A673 (cell line): ENCODE measurements around the gene DCAF8L2.

Experiments used
- CTCF ChIP-seq: fragments of 300-800, 200-600 bp; sonication (generic); conservative IDR thresholded peaks from 2 replicates; pipeline ENCODE4 v1.5.1; 2017; ENCODE audit warnings: low read depth, mild to moderate bottlenecking, antibody characterized with exemption, low read length, moderate library complexity, mixed read lengths
- EZH2 ChIP-seq: fragments of 200-600 bp; sonication (generic); IDR thresholded peaks from 2 replicates; pipeline ENCODE4 v1.6.1; 2017; ENCODE audit warnings: borderline replicate concordance, low read depth, mild to moderate bottlenecking, mixed read lengths, antibody characterized with exemption, low read length; ENCODE audit not compliant: poor library complexity, severe bottlenecking

- TF ChIP-seq CTCF (no peak), EZH2 (no peak)
These were observed 116.4 kb downstream of the DCAF8L2 start for GRCh38 chrX:27706526-27706925.
